ENCODE data around the gene ZNF570. TPM values are rescaled to one million over a fixed set of nuclear protein-coding genes. Genes with fewer than 3 reads are reported as not detected.

The ZNF570 gene
- polyA plus RNA-seq, 1 of the 3 experiments (the other 2 are of a cell fraction) = 1.5 TPM

- WGBS (ENCODE audit: low lambda C conversion rate) = 8% methylated on average over 12 of the region's 12 CpGs
- no peak for TF ChIP-seq YY1 (IDR thresholded peaks at IDR 0.05; ENCODE audit: low read depth)
- no peak for TF ChIP-seq RCOR1 (IDR thresholded peaks at IDR 0.05; ENCODE audit: low read length)
- no peak for TF ChIP-seq NRF1 (IDR thresholded peaks at IDR 0.05; ENCODE audit: low read depth, low read length)
- no peak for TF ChIP-seq SMC3 (IDR thresholded peaks at IDR 0.05; ENCODE audit: low read depth, low read length)
- TF ChIP-seq RAD21 (IDR thresholded peaks at IDR 0.05; ENCODE audit: low read length) = no peak
- TF ChIP-seq EP300 (IDR thresholded peaks at IDR 0.05; ENCODE audit: borderline replicate concordance in 1 of 2, low read depth in 1 of 2, low read length in 1 of 2) = no peak
- TF ChIP-seq SIN3A (IDR thresholded peaks at IDR 0.05; ENCODE audit: borderline replicate concordance, low read depth, low read length) = no peak
- no peak for TF ChIP-seq JUND (IDR thresholded peaks at IDR 0.05)
- H3K4me2 ChIP-seq = peak overlapping the region; percentile 77
- ChIA-PET POLR2A (interaction anchor here (0.9 to 2.0 kb wide), 9 partner anchors 19 to 274 kb away, joined by 3 to 18 read pairs (median 5); partner anchors contain the start of genes ZFP30, ZNF527, ZNF540 and ZNF569), CTCF (interaction anchor here (1.0 to 2.1 kb wide), 2 partner anchors 37 to 46 kb away, joined by 4 to 8 read pairs; partner anchors contain the start of gene ZNF570)
- no peaks in the 10 kb centered on the region for H3K27me3 ChIP-seq (ENCODE audit: insufficient read depth)
- H3K36me3 ChIP-seq (replicated peaks in 1 of 2; ENCODE audit: control insufficient read depth in 1 of 2, insufficient read depth in 2 of 2, low read length in 1 of 2) = peaks cover 5 to 13% of the 10 kb centered on the region in 2 experiments
- no peak for DNase-seq
- no peaks in the 10 kb centered on the region for H3K79me2 ChIP-seq (ENCODE audit: insufficient read depth)
- H2AFZ ChIP-seq (ENCODE audit: low read depth) = peak overlapping the region; percentile 94
- H4K20me1 ChIP-seq (ENCODE audit: insufficient read depth) = no peaks in the 10 kb centered on the region
- H3K9me2 ChIP-seq = no peaks in the 10 kb centered on the region
- peak overlapping the region; percentile 71 to 82 for H3K4me3 ChIP-seq (ENCODE audit: low read depth in 2 of 2, low read length in 1 of 2)
- peaks cover 3% of the 10 kb centered on the region for H3F3A ChIP-seq (replicated peaks; ENCODE audit: insufficient read depth)
- peak overlapping the region; percentile 82 to 99 for H3K27ac ChIP-seq (ENCODE audit: low read depth in 2 of 2, low read length in 1 of 2)
- peak overlapping the region; percentile 91 for H3K9ac ChIP-seq
- H3K4me1 ChIP-seq (ENCODE audit: control insufficient read depth in 1 of 2, insufficient read depth in 2 of 2, low read depth in 1 of 2, low read length in 1 of 2) = peaks cover 0 to 14% of the 10 kb centered on the region in 2 experiments; a peak in 2 of 4 replicates
- H3K9me3 ChIP-seq = no peaks in the 10 kb centered on the region
Observed at GRCh38 chr19:37505958-37506386, 36.8 kb downstream of the ZNF570 start.

GRCh38 chr19:37506387-37507166, 37.4 kb downstream of the ZNF570 start, which contains the start of gene ZNF793:
Gene ZNF793, plus strand, starts transcription at chr19:37506939. Its CDS starts 16,501 bp downstream, at chr19:37523440.
- 10% methylated on average over 40 of the region's 40 CpGs for WGBS (ENCODE audit: low lambda C conversion rate)
- POLR2A ChIA-PET = interaction anchor here (0.6 to 2.0 kb wide), 11 partner anchors 20 to 509 kb away, joined by 3 to 18 read pairs (median 5); partner anchors contain the start of genes ZFP30, ZNF527, ZNF540 and ZNF569
- TF ChIP-seq MEF2A (IDR thresholded peaks at IDR 0.05; ENCODE audit: borderline replicate concordance, low read depth) (no peak), MXI1 (IDR thresholded peaks at IDR 0.05; ENCODE audit: low read depth, low read length) (peak; percentile 79; the same call in 1 of the 2 replicates), FOXJ3 (CRISPR knock-in tag; IDR thresholded peaks at IDR 0.05) (no peak), FOXM1 (IDR thresholded peaks at IDR 0.05; ENCODE audit: low read depth) (no peak), CTCF (IDR thresholded peaks at IDR 0.05) (no peak), EP300 (IDR thresholded peaks at IDR 0.05; ENCODE audit: borderline replicate concordance in 1 of 2, low read depth in 1 of 2, low read length in 1 of 2) (no peak), GABPA (IDR thresholded peaks at IDR 0.05; ENCODE audit: low read depth) (peak; percentile 29), USF2 (IDR thresholded peaks at IDR 0.05; ENCODE audit: borderline replicate concordance, low read depth, low read length) (no peak), POLR2AphosphoS5 (IDR thresholded peaks at IDR 0.05; ENCODE audit: low read depth, low read length) (peak; percentile 93), IRF3 (IDR thresholded peaks at IDR 0.05; ENCODE audit: low read depth, low read length) (no peak), ZBTB33 (IDR thresholded peaks at IDR 0.05; ENCODE audit: borderline replicate concordance, low read depth) (peak; percentile 91), RFX5 (IDR thresholded peaks at IDR 0.05; ENCODE audit: low read length) (no peak), YY1 (IDR thresholded peaks at IDR 0.05; ENCODE audit: low read depth) (peak; percentile 99), GATA2 (CRISPR knock-in tag; IDR thresholded peaks at IDR 0.05) (no peak; the same call in 1 of the 2 replicates)

More at GRCh38 chr19:37506387-37507166, 37.4 kb downstream of the ZNF570 start, which contains the start of gene ZNF793:
- CTCF ChIA-PET = interaction anchor here (1.0 to 2.1 kb wide), 2 partner anchors 38 to 45 kb away, joined by 4 to 8 read pairs; partner anchors contain the start of gene ZNF570
- Histone ChIP-seq H3F3A (replicated peaks; ENCODE audit: insufficient read depth) (peaks cover 3% of the 10 kb centered on the region), H3K79me2 (ENCODE audit: insufficient read depth) (no peaks in the 10 kb centered on the region), H3K9me2 (no peaks in the 10 kb centered on the region), H2AFZ (ENCODE audit: low read depth) (peak within 1 kb of the TSS; percentile 94), H3K27ac (ENCODE audit: low read depth in 2 of 2, low read length in 1 of 2) (peak within 1 kb of the TSS; percentile 82 to 99), H4K20me1 (ENCODE audit: insufficient read depth) (no peaks in the 10 kb centered on the region), H3K27me3 (ENCODE audit: insufficient read depth) (no peaks in the 10 kb centered on the region), H3K36me3 (replicated peaks in 1 of 2; ENCODE audit: control insufficient read depth in 1 of 2, insufficient read depth in 2 of 2, low read length in 1 of 2) (peaks cover 5 to 14% of the 10 kb centered on the region in 2 experiments), H3K9me3 (no peaks in the 10 kb centered on the region), H3K4me1 (ENCODE audit: control insufficient read depth in 1 of 2, insufficient read depth in 2 of 2, low read depth in 1 of 2, low read length in 1 of 2) (peaks cover 0 to 14% of the 10 kb centered on the region in 2 experiments; a peak in 2 of 4 replicates), H3K4me2 (peak within 1 kb of the TSS; percentile 77), H3K4me3 (ENCODE audit: low read depth in 2 of 2, low read length in 1 of 2) (peak within 1 kb of the TSS; percentile 71 to 82), H3K9ac (peak within 1 kb of the TSS; percentile 91)
- DNase-seq = peak; percentile 75
